Thyroid gland (tissue), 4 donors: ENCODE data around the gene NSDHL.

Experiments
- CTCF ChIP-seq, 6 experiments: fragments of 200-600 bp in 3 of 6; fragments of 450-650 bp in 3 of 6; sonication (generic) in 3 of 6; IDR thresholded peaks; one replicate each; pipeline ENCODE4 v1.5.1; 2016 to 2019; ENCODE audit warnings: antibody characterized with exemption in 6 of 6, mild to moderate bottlenecking in 2 of 6, inconsistent platforms in 1 of 6, moderate library complexity in 1 of 6
- POLR2A ChIP-seq, 2 donors: fragments of 450-650 bp; IDR thresholded peaks; one replicate each; pipeline ENCODE4 v1.6.1; 2017; ENCODE audit warnings: antibody characterized with exemption in 2 of 2, mild to moderate bottlenecking in 2 of 2, moderate library complexity in 1 of 2

- TF ChIP-seq POLR2A (IDR thresholded peaks at IDR 0.05) = no peak
- TF ChIP-seq CTCF (IDR thresholded peaks at IDR 0.05) = no peak
Observed at GRCh38 chrX:152872522-152872921, 41.7 kb downstream of the NSDHL start.
